Pericardium fibroblast (primary cell): ENCODE data around the gene TMEM33. TPM values are rescaled to one million over a fixed set of nuclear protein-coding genes. Genes with fewer than 3 reads are reported as not detected.

Experiments
- total RNA-seq: library from RNA; depleted of rRNA; stranded (reverse); fragments of >200 nt; gene quantifications from 2 replicates; pipeline ENCODE4 v1.2.3, GENCODE V29; 2015

The TMEM33 gene, protein sequence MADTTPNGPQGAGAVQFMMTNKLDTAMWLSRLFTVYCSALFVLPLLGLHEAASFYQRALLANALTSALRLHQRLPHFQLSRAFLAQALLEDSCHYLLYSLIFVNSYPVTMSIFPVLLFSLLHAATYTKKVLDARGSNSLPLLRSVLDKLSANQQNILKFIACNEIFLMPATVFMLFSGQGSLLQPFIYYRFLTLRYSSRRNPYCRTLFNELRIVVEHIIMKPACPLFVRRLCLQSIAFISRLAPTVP
- total RNA-seq, result 20.9 and 22.5 TPM in 2 replicates

DNA sequence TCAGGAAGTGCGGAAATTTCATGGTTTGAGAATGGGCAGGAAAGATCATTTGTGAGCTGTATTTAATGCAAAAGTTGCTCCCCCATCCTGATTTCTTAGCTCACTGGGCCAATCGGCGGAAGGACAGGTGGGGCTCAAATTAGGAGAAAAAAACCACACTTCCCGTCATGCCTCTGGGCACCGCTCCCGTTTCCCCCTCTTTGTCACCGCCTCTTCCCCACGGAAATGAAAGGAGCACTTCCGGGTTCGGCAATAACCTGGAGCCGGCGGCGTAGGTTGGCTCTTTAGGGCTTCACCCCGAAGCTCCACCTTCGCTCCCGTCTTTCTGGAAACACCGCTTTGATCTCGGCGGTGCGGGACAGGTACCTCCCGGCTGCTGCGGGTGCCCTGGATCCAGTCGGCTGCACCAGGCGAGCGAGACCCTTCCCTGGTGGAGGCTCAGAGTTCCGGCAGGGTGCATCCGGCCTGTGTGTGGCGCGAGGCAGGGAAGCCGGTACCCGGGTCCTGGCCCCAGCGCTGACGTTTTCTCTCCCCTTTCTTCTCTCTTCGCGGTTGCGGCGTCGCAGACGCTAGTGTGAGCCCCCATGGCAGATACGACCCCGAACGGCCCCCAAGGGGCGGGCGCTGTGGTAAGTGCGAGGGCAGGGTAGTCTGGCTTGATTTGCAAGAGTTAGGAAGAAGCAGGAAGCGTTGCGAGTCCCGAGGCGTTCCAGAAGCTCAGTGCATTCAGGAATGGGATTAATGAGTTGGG, at the start of gene TMEM33:
TMEM33 (plus strand) TSS at position 529 of the 751 bp plus-strand sequence; CDS start at position 585, 56 bp downstream.

DNA sequence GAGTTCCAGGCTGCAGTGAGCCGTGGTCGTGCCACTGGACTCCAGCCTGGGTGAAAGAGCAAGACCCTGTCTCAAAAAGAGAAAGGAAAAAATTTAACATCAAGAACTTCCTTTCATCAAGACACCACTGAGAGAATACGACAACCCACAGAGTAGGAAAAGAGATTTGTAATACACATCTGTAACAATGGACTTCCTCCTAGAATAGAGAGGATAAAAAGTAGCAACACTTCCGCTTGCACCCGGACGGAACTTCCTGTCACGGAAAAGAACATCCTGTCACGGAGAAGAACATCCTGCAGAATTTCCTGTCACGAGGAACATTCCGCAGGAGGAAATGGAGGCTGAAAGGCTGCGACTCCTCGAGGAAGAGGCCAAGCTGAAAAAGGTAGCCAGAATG, 46.2 kb downstream of the TMEM33 start, which contains the start of gene DCAF4L1:
DCAF4L1 (plus strand) TSS at position 301 of the 400 bp plus-strand sequence; CDS start at position 338, 37 bp downstream.

DNA sequence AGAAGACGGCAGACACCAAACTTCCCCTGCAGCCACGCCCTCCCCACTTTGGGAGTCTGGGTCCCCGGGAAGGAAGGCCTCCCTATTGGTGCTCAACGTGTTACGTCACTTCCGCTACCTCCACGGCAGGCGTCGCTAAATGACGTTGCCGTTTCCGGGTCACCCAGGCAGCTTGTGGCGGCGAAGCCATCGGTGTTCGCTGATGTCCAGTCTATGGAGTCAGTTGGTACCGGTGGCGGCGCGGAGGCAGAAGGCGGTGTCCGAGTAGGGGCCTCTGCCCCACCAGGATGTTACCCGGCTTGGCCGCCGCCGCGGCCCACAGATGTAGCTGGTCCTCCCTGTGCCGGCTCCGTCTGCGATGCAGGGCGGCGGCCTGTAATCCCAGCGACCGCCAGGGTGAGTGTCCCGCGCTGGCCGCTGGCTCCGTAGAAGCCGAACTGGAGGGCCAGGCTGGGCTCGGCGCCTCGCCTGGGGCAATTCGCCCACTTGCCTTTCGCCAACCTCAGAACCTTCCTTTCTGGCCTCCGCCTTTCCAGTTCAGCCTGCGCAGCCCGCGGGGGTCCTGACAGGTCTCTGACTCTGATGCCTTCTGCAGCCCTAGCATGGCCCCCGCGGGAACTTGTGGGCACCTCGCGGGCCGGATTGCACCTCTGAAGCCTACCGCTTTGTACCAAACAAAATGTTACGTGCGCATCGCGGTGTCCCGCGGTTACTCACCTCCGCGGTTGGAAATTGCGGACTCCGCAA, 55.3 kb downstream of the TMEM33 start, which contains the start of gene SLC30A9:
SLC30A9 (plus strand) TSS at position 166 of the 747 bp plus-strand sequence; CDS start at position 288, 122 bp downstream.

Other genes starting within 250 kb of the TMEM33 start
- gene PHOX2B, start 186.7 kb upstream of the TMEM33 start, total RNA-seq, result not detected in 2 replicates
- not detected in 2 replicates for gene DCAF4L1, start 46.3 kb downstream of the TMEM33 start, total RNA-seq
- 35.2 and 41.5 TPM in 2 replicates for gene SLC30A9, start 55.1 kb downstream of the TMEM33 start, total RNA-seq
- not detected in 2 replicates for gene BEND4, start 217.2 kb downstream of the TMEM33 start, total RNA-seq